Ascending aorta (tissue), 2 donors: ENCODE results near the gene RNF217. TPM values are rescaled to one million over a fixed set of nuclear protein-coding genes. Genes with fewer than 3 reads are reported as not detected.
A peak's percentile ranks its signal among the peaks of the same experiment; 100 is the strongest.

Experiments
- DNase-seq, 2 donors: peaks; one replicate each; pipeline ENCODE4 v3.0.0-alpha.2; 2019; ENCODE audit warnings: low spot score in 2 of 2
- H3K27ac ChIP-seq, 2 donors: fragments of 200-600 bp; sonication (generic); one replicate each; pipeline ENCODE4 v1.5.1; 2016 to 2017; ENCODE audit warnings: mild to moderate bottlenecking in 1 of 2
- H3K27me3 ChIP-seq: fragments of 200-600 bp; sonication (generic); one replicate; pipeline ENCODE4 v1.5.1; 2017
- H3K36me3 ChIP-seq, 2 donors: fragments of 200-600 bp; sonication (generic); one replicate each; pipeline ENCODE4 v1.5.1; 2016
- H3K4me1 ChIP-seq, 2 donors: fragments of 200-600 bp; sonication (generic); one replicate each; pipeline ENCODE4 v1.5.1; 2016 to 2017; ENCODE audit warnings: mild to moderate bottlenecking in 1 of 2
- H3K4me3 ChIP-seq, 2 donors: fragments of 200-600 bp; sonication (generic); one replicate each; pipeline ENCODE4 v1.5.1; 2016 to 2017; ENCODE audit warnings: mild to moderate bottlenecking in 1 of 2
- H3K9me3 ChIP-seq, 2 donors: fragments of 200-600 bp; sonication (generic); one replicate each; pipeline ENCODE4 v1.5.1; 2016
- CTCF ChIP-seq, 3 experiments: fragments of 200-600 bp in 2 of 3; fragments of 450-650 bp in 1 of 3; sonication (generic) in 2 of 3; IDR thresholded peaks; one replicate each; pipeline ENCODE4 v1.5.1; 2016 to 2019; ENCODE audit warnings: antibody characterized with exemption in 3 of 3, mild to moderate bottlenecking in 1 of 3, moderate library complexity in 1 of 3
- intact Hi-C: fragments of 100-400 bp; cut with DNase I; formaldehyde crosslinking; loops from one replicate; pipeline ENCODE4 v1.15.1; 2023
- total RNA-seq: library from RNA; depleted of rRNA; stranded (reverse); fragments of >200 nt; gene quantifications from one replicate; pipeline ENCODE4 v1.1.0, GENCODE V29; 2016

RNF217 gene
- total RNA-seq, 1 donor from 2014 or later, result 7.3 TPM

- no peak for TF ChIP-seq CTCF (IDR thresholded peaks at IDR 0.05)
- Histone ChIP-seq H3K4me1 (peaks cover 0 to 18% of the 10 kb centered on the region in 2 donors), H3K27ac (no peak overlapping the region), H3K4me3 (peak overlapping the region in 1 of 2 donors; percentile 55), H3K9me3 (no peaks in the 10 kb centered on the region), H3K27me3 (no peaks in the 10 kb centered on the region), H3K36me3 (no peaks in the 10 kb centered on the region)
- intact Hi-C loops, result loop anchor here (5.0 kb wide), 1 partner anchor 94 kb away; no protein-coding TSS in a partner anchor
- no peak for DNase-seq
Measured at GRCh38 chr6:125003070-125003469, 40.8 kb downstream of the RNF217 start.

GRCh38 chr6:125004198-125004597 is 42.0 kb downstream of the RNF217 start:
- Histone ChIP-seq H3K4me3 (no peak overlapping the region), H3K4me1 (peaks cover 0 to 16% of the 10 kb centered on the region in 2 donors), H3K36me3 (no peaks in the 10 kb centered on the region), H3K9me3 (no peaks in the 10 kb centered on the region), H3K27me3 (no peaks in the 10 kb centered on the region), H3K27ac (no peak overlapping the region)
- intact Hi-C loops, result loop anchor here (5.0 kb wide), 1 partner anchor 93 kb away; no protein-coding TSS in a partner anchor
- TF ChIP-seq CTCF (IDR thresholded peaks at IDR 0.05), result no peak
- DNase-seq, result no peak

- intact Hi-C loops, result loop anchor here (5.0 kb wide), 1 partner anchor 92 kb away; no protein-coding TSS in a partner anchor
Measured at GRCh38 chr6:125004797-125005595, 42.8 kb downstream of the RNF217 start.

GRCh38 chr6:125008261-125008703 is 46.0 kb downstream of the RNF217 start:
- peaks cover 0 to 8% of the 10 kb centered on the region in 2 donors for H3K4me1 ChIP-seq
- no peak overlapping the region for H3K27ac ChIP-seq
- TF ChIP-seq CTCF (IDR thresholded peaks at IDR 0.05), result no peak

More at GRCh38 chr6:125004797-125005595, 42.8 kb downstream of the RNF217 start:
- no peaks in the 10 kb centered on the region for H3K27me3 ChIP-seq
- no peaks in the 10 kb centered on the region for H3K36me3 ChIP-seq
- no peak for TF ChIP-seq CTCF (IDR thresholded peaks at IDR 0.05)
- peaks cover 0 to 16% of the 10 kb centered on the region in 2 donors for H3K4me1 ChIP-seq
- H3K9me3 ChIP-seq, result no peaks in the 10 kb centered on the region
- H3K27ac ChIP-seq, result no peak overlapping the region
- no peak overlapping the region for H3K4me3 ChIP-seq
- DNase-seq, result no peak

GRCh38 chr6:125008957-125009356 is 46.7 kb downstream of the RNF217 start:
- Histone ChIP-seq H3K36me3 (no peaks in the 10 kb centered on the region), H3K4me1 (peaks cover 0 to 8% of the 10 kb centered on the region in 2 donors), H3K4me3 (no peak overlapping the region), H3K27me3 (no peaks in the 10 kb centered on the region), H3K9me3 (no peaks in the 10 kb centered on the region), H3K27ac (peak overlapping the region; percentile 27 to 32)
- TF ChIP-seq CTCF (IDR thresholded peaks at IDR 0.05), result no peak
- intact Hi-C loops, result loop anchor here (2.0 kb wide), 1 partner anchor 46 kb away; the partner anchor contains the start of gene RNF217
- no peak for DNase-seq

More at GRCh38 chr6:125008261-125008703, 46.0 kb downstream of the RNF217 start:
- Histone ChIP-seq H3K27me3 (no peaks in the 10 kb centered on the region), H3K36me3 (no peaks in the 10 kb centered on the region), H3K4me3 (no peak overlapping the region), H3K9me3 (no peaks in the 10 kb centered on the region)
- no peak for DNase-seq
- intact Hi-C loops, result loop anchor here (2.0 kb wide), 1 partner anchor 45 kb away; the partner anchor contains the start of gene RNF217
